GM12878 (cell line): ENCODE measurements around the gene DDX49. TPM values are rescaled to one million over a fixed set of nuclear protein-coding genes. Genes with fewer than 3 reads are reported as not detected.

Source experiments
- ATAC-seq: fragments of 200-7000 bp; cut with Tn5 transposase; 3 replicates; pipeline ENCODE4 v1.9.1; 2020; ENCODE audit warnings: mild to moderate bottlenecking, moderate library complexity
- BruUV-seq: library from RNA; stranded (reverse); fragments of 400-500 nt; replicated peaks from 2 replicates; lab custom pipeline; 2021; lab: Mats Ljungman, UMichigan
- CTCF ChIA-PET: fragments of 300-600 bp; sonication (Branson Sonifier 250); formaldehyde crosslinking; extraction: SDS; loops from one replicate; lab custom pipeline; 2021; ENCODE audit warnings: inconsistent platforms; lab: Yijun Ruan, JAX
- POLR2A ChIA-PET: fragments of 350-600 bp; formaldehyde crosslinking; extraction: SDS; loops from one replicate; lab custom pipeline; 2021; ENCODE audit warnings: inconsistent platforms; lab: Charles Lee
- RAD21 ChIA-PET: fragments of 300-600 bp; sonication (Branson Sonifier 250); formaldehyde crosslinking; loops from one replicate; lab custom pipeline; 2023; ENCODE audit warnings: antibody characterized with exemption; ENCODE audit not compliant: unreplicated experiment; lab: Charles Lee
- SMC1A ChIA-PET: fragments of 300-600 bp; sonication (Branson Sonifier 250); formaldehyde crosslinking; loops from one replicate; lab custom pipeline; 2023; ENCODE audit not compliant: unreplicated experiment, uncharacterized antibody; lab: Charles Lee
- DNase-seq: peaks from one replicate; pipeline ENCODE4 v3.0.0-alpha.2; 2011; ENCODE audit warnings: low read depth, low spot score
- FAIRE-seq: peaks from 3 replicates; lab custom pipeline; 2011; peaks lifted over from hg19 to GRCh38; lab: Jason Lieb, UNC
- H2AFZ ChIP-seq: 2 replicates; pipeline ENCODE4 v1.6.0; 2011; ENCODE audit warnings: low read depth, low read length, control low read depth; ENCODE audit not compliant: control insufficient read depth
- H3K27ac ChIP-seq: 2 replicates; pipeline ENCODE4 v1.5.1; 2011; ENCODE audit warnings: control low read depth; ENCODE audit not compliant: control insufficient read depth, insufficient read depth
- H3K27me3 ChIP-seq, 2 experiments: replicated peaks in 1 of 2; 2 replicates each; pipeline versions ENCODE4 v1.6.0 to v1.6.1; 2011; ENCODE audit warnings: low read length in 1 of 2; ENCODE audit not compliant: control insufficient read depth in 2 of 2, insufficient read depth in 2 of 2
- H3K36me3 ChIP-seq, 2 experiments: 2 replicates each; pipeline ENCODE4 v1.5.1; 2011; ENCODE audit warnings: low read length in 1 of 2; ENCODE audit not compliant: control insufficient read depth in 2 of 2, insufficient read depth in 2 of 2
- H3K4me1 ChIP-seq: 2 replicates; pipeline ENCODE4 v1.6.1; 2011; ENCODE audit warnings: mild to moderate bottlenecking, low read length, moderate library complexity, mixed read lengths; ENCODE audit not compliant: control insufficient read depth, insufficient read depth
- H3K4me2 ChIP-seq: 2 replicates; pipeline ENCODE4 v1.6.0; 2011; ENCODE audit warnings: control low read depth; ENCODE audit not compliant: control insufficient read depth, insufficient read depth
- H3K4me3 ChIP-seq: fragments of 200-600 bp; sonication (generic); 2 replicates; pipeline ENCODE4 v1.5.1; 2016
- H3K79me2 ChIP-seq: 2 replicates; pipeline ENCODE4 v1.6.0; 2011; ENCODE audit warnings: low read length; ENCODE audit not compliant: control insufficient read depth, insufficient read depth
- H3K9ac ChIP-seq: 2 replicates; pipeline ENCODE4 v1.8.0; 2011; ENCODE audit warnings: low read length, control low read depth, mixed read lengths; ENCODE audit not compliant: control insufficient read depth, insufficient read depth
- H3K9me3 ChIP-seq: replicated peaks from 3 replicates; pipeline ENCODE4 v1.5.1; 2011; ENCODE audit warnings: mild to moderate bottlenecking, low read length; ENCODE audit not compliant: control insufficient read depth, insufficient read depth
- H4K20me1 ChIP-seq: 2 replicates; pipeline ENCODE4 v1.6.0; 2011; ENCODE audit not compliant: control insufficient read depth, insufficient read depth
- BRCA1 ChIP-seq: IDR thresholded peaks from 2 replicates; pipeline ENCODE4 v1.6.1; 2011; ENCODE audit warnings: low read depth, low read length, improper control_type of control experiment
- CEBPB ChIP-seq, 2 experiments: fragments of 150-350 bp in 1 of 2; IDR thresholded peaks; 2 replicates each; pipeline ENCODE4 v1.6.1; 2012 to 2014; ENCODE audit warnings: low read depth in 2 of 2, low read length in 2 of 2, borderline replicate concordance in 1 of 2, inconsistent platforms in 1 of 2
- ESRRA ChIP-seq: IDR thresholded peaks from 2 replicates; pipeline ENCODE4 v1.6.1; 2012; ENCODE audit warnings: mild to moderate bottlenecking, low read length, improper control_type of control experiment
- ETV6 ChIP-seq, 2 experiments: fragments of 450-650 bp in 1 of 2; IDR thresholded peaks in 1 of 2; conservative IDR thresholded peaks in 1 of 2; 2 replicates each; pipeline ENCODE4 v1.6.1; 2014; ENCODE audit warnings: antibody characterized with exemption in 1 of 2, borderline replicate concordance in 1 of 2, low read depth in 1 of 2, mild to moderate bottlenecking in 1 of 2, moderate library complexity in 1 of 2
- HCFC1 ChIP-seq: fragments of 150-350 bp; IDR thresholded peaks from 2 replicates; pipeline ENCODE4 v1.6.1; 2014; ENCODE audit warnings: low read length
- KLF5 ChIP-seq: fragments of 450-650 bp; IDR thresholded peaks from 2 replicates; pipeline ENCODE4 v1.6.1; 2014; ENCODE audit warnings: mild to moderate bottlenecking; ENCODE audit not compliant: partially characterized antibody
- NRF1 ChIP-seq: conservative IDR thresholded peaks from 2 replicates; pipeline ENCODE4 v1.6.1; 2011; ENCODE audit warnings: mild to moderate bottlenecking, low read depth, low read length, improper control_type of control experiment
- RAD51 ChIP-seq: fragments of 450-650 bp; IDR thresholded peaks from 2 replicates; pipeline ENCODE4 v1.6.1; 2016; ENCODE audit warnings: moderate library complexity, mild to moderate bottlenecking, inconsistent platforms
- TCF3 ChIP-seq: IDR thresholded peaks from 2 replicates; pipeline ENCODE4 v1.6.1; 2012; ENCODE audit warnings: low read depth, mild to moderate bottlenecking, low read length, borderline replicate concordance; ENCODE audit not compliant: insufficient read depth
- ZBED1 ChIP-seq: IDR thresholded peaks from 2 replicates; pipeline ENCODE4 v1.6.1; 2016; ENCODE audit warnings: borderline replicate concordance
- WGBS: methylation state at CpG from one replicate; pipeline ENCODE4 v1.1.6; 2016; ENCODE audit warnings: low lambda C conversion rate; ENCODE audit not compliant: insufficient replicate concordance, insufficient coverage; ENCODE audit errors: missing lambda C conversion rate; 5-methylcytosine and 5-hydroxymethylcytosine counted together
- in situ Hi-C: fragments of 300-500 bp; cut with MboI; formaldehyde crosslinking; loops from 9 replicates; pipeline ENCODE4 v1.14.3; 2018; ENCODE audit warnings: mixed read lengths
- intact Hi-C: fragments of 100-400 bp; cut with micrococcal nuclease; formaldehyde crosslinking; loops from one replicate; pipeline ENCODE4 v1.14.2; 2022; ENCODE audit not compliant: unreplicated experiment
- polyA plus RNA-seq, 11 experiments: library from polyadenylated mRNA; depleted of rRNA in 4 of 11; unstranded in 6 of 11; stranded (reverse) in 5 of 11; fragments of >200 nt; fragmentation: Nextera tagmentation in 4 of 11; fragmentation: Illumina TruSeq in 1 of 11; extraction: Ambion mirVana in 4 of 11; extraction: Trizol in 1 of 11; gene quantifications; 1 replicate in 1 of 11; 2 replicates in 10 of 11; pipeline versions ENCODE4 v1.2.1 to v1.2.3, GENCODE V29; 2011 to 2016; ENCODE audit warnings: inconsistent platforms in 2 of 11, missing spikeins in 2 of 11, low read depth in 1 of 11
- total RNA-seq, 4 experiments: library from RNA; depleted of rRNA in 3 of 4; stranded (reverse); fragments of >200 nt in 3 of 4; fragmentation: Illumina TruSeq in 1 of 4; extraction: Trizol in 1 of 4; gene quantifications; 2 replicates each; pipeline versions ENCODE4 v1.2.1 to v1.2.3, GENCODE V29; 2013 to 2021
- TF ChIP-seq, protein P1 (sequence below): IDR thresholded peaks from 2 replicates; pipeline ENCODE4 v1.6.1; 2012; ENCODE audit warnings: low read length, inconsistent platforms
- TF ChIP-seq, protein P2 (sequence below): fragments of 450-650 bp; IDR thresholded peaks from 2 replicates; pipeline ENCODE4 v1.6.1; 2017; ENCODE audit warnings: mild to moderate bottlenecking, moderate library complexity
- TF ChIP-seq, protein P3 (sequence below): IDR thresholded peaks from 2 replicates; pipeline ENCODE4 v1.6.1; 2011; ENCODE audit warnings: low read depth, low read length, improper control_type of control experiment, borderline replicate concordance
- TF ChIP-seq, protein P4 (sequence below): fragments of 450-650 bp; IDR thresholded peaks from 2 replicates; pipeline ENCODE4 v1.6.1; 2018; ENCODE audit warnings: borderline replicate concordance, mild to moderate bottlenecking; ENCODE audit not compliant: partially characterized antibody

The DDX49 gene
- total and polyA plus RNA-seq, 10 of the 15 experiments (the other 5 are each of a cell fraction or from before 2014, with no cell fraction given) = 0.58 to 102 (median 48.1) TPM

DNA sequence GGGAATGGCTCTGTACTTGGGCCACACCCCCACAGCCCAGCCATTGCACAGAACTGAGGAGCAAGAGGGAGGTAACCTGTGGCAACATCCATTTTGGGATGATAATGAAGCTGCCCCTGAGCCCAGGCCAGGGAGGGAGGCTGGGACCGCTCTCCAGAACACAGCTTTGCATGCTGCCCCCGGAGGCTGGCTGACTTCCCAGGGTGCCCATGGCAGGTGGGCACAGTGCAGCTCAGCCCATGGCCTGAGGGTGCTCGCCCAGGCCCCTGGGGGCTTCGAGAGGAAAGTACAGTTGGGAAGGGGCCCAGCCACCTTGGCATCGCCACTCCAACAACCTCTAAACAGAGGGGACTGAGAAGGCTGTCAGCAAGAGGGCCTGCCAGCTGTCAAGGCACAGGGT is 6.0 kb upstream of the DDX49 start:
- Histone ChIP-seq H2AFZ (no peak overlapping the region), H4K20me1 (peaks cover 3% of the 10 kb centered on the region; the same call in 1 of the 2 replicates), H3K27ac (no peak overlapping the region), H3K4me1 (no peaks in the 10 kb centered on the region; the same call in 1 of the 2 replicates), H3K4me2 (no peak overlapping the region), H3K9ac (no peak overlapping the region), H3K36me3 (peaks cover 11 to 12% of the 10 kb centered on the region in 2 experiments), H3K79me2 (peaks cover 30% of the 10 kb centered on the region), H3K9me3 (no peaks in the 10 kb centered on the region; the same call in 2 of the 3 replicates), H3K27me3 (no peaks in the 10 kb centered on the region), H3K4me3 (no peak overlapping the region)
- intact Hi-C loops (no loop called here), in situ Hi-C loops (no loop called here)
- BruUV-seq = no TSS peak
- DNase-seq (no peak), ATAC-seq (no peak), FAIRE-seq (no peak)
- ChIA-PET POLR2A (no interaction called here), CTCF (no interaction called here), SMC1A (no interaction called here), RAD21 (no interaction called here)
- TF ChIP-seq RAD51 = no peak
- no peak for TF ChIP-seq CEBPB (IDR thresholded peaks at IDR 0.05; ENCODE audit: borderline replicate concordance in 1 of 2, low read depth in 2 of 2, low read length in 2 of 2)
- no peak for TF ChIP-seq ZBED1
- TF ChIP-seq KLF5 = no peak
- TF ChIP-seq TCF3 = no peak
- TF ChIP-seq ESRRA = no peak
- TF ChIP-seq, protein P1, sequence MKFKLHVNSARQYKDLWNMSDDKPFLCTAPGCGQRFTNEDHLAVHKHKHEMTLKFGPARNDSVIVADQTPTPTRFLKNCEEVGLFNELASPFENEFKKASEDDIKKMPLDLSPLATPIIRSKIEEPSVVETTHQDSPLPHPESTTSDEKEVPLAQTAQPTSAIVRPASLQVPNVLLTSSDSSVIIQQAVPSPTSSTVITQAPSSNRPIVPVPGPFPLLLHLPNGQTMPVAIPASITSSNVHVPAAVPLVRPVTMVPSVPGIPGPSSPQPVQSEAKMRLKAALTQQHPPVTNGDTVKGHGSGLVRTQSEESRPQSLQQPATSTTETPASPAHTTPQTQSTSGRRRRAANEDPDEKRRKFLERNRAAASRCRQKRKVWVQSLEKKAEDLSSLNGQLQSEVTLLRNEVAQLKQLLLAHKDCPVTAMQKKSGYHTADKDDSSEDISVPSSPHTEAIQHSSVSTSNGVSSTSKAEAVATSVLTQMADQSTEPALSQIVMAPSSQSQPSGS = no peak
- TF ChIP-seq, protein P2, sequence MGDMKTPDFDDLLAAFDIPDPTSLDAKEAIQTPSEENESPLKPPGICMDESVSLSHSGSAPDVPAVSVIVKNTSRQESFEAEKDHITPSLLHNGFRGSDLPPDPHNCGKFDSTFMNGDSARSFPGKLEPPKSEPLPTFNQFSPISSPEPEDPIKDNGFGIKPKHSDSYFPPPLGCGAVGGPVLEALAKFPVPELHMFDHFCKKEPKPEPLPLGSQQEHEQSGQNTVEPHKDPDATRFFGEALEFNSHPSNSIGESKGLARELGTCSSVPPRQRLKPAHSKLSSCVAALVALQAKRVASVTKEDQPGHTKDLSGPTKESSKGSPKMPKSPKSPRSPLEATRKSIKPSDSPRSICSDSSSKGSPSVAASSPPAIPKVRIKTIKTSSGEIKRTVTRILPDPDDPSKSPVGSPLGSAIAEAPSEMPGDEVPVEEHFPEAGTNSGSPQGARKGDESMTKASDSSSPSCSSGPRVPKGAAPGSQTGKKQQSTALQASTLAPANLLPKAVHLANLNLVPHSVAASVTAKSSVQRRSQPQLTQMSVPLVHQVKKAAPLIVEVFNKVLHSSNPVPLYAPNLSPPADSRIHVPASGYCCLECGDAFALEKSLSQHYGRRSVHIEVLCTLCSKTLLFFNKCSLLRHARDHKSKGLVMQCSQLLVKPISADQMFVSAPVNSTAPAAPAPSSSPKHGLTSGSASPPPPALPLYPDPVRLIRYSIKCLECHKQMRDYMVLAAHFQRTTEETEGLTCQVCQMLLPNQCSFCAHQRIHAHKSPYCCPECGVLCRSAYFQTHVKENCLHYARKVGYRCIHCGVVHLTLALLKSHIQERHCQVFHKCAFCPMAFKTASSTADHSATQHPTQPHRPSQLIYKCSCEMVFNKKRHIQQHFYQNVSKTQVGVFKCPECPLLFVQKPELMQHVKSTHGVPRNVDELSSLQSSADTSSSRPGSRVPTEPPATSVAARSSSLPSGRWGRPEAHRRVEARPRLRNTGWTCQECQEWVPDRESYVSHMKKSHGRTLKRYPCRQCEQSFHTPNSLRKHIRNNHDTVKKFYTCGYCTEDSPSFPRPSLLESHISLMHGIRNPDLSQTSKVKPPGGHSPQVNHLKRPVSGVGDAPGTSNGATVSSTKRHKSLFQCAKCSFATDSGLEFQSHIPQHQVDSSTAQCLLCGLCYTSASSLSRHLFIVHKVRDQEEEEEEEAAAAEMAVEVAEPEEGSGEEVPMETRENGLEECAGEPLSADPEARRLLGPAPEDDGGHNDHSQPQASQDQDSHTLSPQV = no peak
- no peak for TF ChIP-seq HCFC1
- no peak for TF ChIP-seq ETV6 (conservative IDR thresholded peaks at IDR 0.05 in 1 of 2, IDR thresholded peaks at IDR 0.05 in 1 of 2; ENCODE audit: borderline replicate concordance in 1 of 2, low read depth in 1 of 2)
- TF ChIP-seq, protein P3, sequence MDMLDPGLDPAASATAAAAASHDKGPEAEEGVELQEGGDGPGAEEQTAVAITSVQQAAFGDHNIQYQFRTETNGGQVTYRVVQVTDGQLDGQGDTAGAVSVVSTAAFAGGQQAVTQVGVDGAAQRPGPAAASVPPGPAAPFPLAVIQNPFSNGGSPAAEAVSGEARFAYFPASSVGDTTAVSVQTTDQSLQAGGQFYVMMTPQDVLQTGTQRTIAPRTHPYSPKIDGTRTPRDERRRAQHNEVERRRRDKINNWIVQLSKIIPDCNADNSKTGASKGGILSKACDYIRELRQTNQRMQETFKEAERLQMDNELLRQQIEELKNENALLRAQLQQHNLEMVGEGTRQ = no peak
- no peak for TF ChIP-seq BRCA1
- TF ChIP-seq, protein P4, sequence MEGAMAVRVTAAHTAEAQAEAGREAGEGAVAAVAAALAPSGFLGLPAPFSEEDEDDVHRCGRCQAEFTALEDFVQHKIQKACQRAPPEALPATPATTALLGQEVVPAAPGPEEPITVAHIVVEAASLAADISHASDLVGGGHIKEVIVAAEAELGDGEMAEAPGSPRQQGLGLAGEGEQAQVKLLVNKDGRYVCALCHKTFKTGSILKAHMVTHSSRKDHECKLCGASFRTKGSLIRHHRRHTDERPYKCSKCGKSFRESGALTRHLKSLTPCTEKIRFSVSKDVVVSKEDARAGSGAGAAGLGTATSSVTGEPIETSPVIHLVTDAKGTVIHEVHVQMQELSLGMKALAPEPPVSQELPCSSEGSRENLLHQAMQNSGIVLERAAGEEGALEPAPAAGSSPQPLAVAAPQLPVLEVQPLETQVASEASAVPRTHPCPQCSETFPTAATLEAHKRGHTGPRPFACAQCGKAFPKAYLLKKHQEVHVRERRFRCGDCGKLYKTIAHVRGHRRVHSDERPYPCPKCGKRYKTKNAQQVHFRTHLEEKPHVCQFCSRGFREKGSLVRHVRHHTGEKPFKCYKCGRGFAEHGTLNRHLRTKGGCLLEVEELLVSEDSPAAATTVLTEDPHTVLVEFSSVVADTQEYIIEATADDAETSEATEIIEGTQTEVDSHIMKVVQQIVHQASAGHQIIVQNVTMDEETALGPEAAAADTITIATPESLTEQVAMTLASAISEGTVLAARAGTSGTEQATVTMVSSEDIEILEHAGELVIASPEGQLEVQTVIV = no peak
- no peak for TF ChIP-seq NRF1
- 80% methylated on average over 4 of the region's 5 CpGs for WGBS
